HL-60 (cell line): Measurements from ENCODE around the gene HOXC5.

Experiments
- DNase-seq, 2 experiments: peaks; one replicate each; pipeline ENCODE4 v3.0.0-alpha.2; 2010 to 2020; ENCODE audit warnings: low read depth in 1 of 2, low spot score in 1 of 2
- H3K27ac ChIP-seq: fragments of 250-450 bp; sonication (Bioruptor Pico); replicated peaks from 2 replicates; pipeline ENCODE4 v1.5.1; 2020; ENCODE audit warnings: mild to moderate bottlenecking, moderate library complexity
- H3K27me3 ChIP-seq: fragments of 250-450 bp; sonication (Bioruptor Pico); 2 replicates; pipeline ENCODE4 v1.5.1; 2021; ENCODE audit warnings: mild to moderate bottlenecking, moderate library complexity; ENCODE audit not compliant: insufficient read depth, poor library complexity, severe bottlenecking
- H3K4me3 ChIP-seq: replicated peaks from 2 replicates; pipeline ENCODE4 v1.5.1; 2011; ENCODE audit warnings: mild to moderate bottlenecking, control low read depth, low read length; ENCODE audit not compliant: insufficient read depth
- GABPA ChIP-seq: IDR thresholded peaks from 2 replicates; pipeline ENCODE4 v1.6.1; 2012; ENCODE audit warnings: low read depth
- POLR2AphosphoS5 ChIP-seq: IDR thresholded peaks from 2 replicates; pipeline ENCODE4 v1.6.1; 2012; ENCODE audit warnings: low read depth
- SPI1 ChIP-seq: IDR thresholded peaks from 2 replicates; pipeline ENCODE4 v1.6.1; 2012; ENCODE audit warnings: low read depth, mild to moderate bottlenecking, borderline replicate concordance
- TF ChIP-seq, protein P1 (sequence below): IDR thresholded peaks from one replicate; pipeline ENCODE4 v1.5.1; 2011; ENCODE audit warnings: low read length, control low read depth, inconsistent platforms; ENCODE audit not compliant: insufficient read depth
- TF ChIP-seq, protein P2 (sequence below): IDR thresholded peaks from 2 replicates; pipeline ENCODE4 v1.6.1; 2012; ENCODE audit warnings: low read depth; ENCODE audit not compliant: insufficient replicate concordance

The HOXC5 gene

DNA sequence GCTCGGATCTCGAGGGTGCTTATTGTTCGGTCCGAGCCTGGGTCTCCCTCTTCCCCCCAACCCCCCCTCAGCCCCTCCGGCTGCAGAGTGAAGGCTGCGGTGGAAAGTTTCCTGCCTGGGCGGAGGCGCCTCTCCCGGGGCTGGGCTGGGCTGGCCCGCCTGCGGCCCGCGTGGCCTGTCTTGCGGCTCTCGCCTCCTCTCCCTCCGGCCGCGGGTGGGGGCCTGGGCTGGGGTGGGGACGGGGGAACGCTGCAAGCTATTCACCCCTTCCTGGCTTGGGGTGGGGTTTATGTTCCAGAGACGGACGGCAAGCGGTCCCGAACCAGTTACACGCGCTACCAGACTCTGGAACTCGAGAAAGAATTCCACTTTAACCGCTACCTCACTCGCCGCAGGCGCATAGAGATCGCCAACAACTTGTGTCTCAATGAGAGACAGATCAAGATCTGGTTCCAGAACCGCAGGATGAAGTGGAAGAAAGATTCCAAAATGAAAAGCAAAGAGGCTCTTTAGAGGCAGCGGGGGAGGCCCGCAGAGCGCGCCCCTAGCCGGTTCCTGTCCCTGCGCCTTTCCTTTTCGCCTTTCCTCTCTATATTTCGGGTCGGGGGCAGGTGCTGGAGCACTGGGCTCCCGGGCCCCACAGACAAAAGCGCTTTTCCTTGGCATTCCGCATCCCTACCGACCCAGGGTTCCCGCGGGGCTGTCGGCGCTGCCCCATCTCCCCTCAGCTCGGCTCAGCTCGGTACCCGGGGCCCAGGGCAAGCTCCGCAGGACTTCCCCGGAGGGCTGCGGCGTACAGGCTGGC is 1.3 kb downstream of the HOXC5 start:
- H3K27me3 ChIP-seq, result peaks cover 94% of the 10 kb centered on the region
- no peak overlapping the region for H3K4me3 ChIP-seq
- no peak overlapping the region for H3K27ac ChIP-seq
- no peak for DNase-seq
- TF ChIP-seq, protein P1, sequence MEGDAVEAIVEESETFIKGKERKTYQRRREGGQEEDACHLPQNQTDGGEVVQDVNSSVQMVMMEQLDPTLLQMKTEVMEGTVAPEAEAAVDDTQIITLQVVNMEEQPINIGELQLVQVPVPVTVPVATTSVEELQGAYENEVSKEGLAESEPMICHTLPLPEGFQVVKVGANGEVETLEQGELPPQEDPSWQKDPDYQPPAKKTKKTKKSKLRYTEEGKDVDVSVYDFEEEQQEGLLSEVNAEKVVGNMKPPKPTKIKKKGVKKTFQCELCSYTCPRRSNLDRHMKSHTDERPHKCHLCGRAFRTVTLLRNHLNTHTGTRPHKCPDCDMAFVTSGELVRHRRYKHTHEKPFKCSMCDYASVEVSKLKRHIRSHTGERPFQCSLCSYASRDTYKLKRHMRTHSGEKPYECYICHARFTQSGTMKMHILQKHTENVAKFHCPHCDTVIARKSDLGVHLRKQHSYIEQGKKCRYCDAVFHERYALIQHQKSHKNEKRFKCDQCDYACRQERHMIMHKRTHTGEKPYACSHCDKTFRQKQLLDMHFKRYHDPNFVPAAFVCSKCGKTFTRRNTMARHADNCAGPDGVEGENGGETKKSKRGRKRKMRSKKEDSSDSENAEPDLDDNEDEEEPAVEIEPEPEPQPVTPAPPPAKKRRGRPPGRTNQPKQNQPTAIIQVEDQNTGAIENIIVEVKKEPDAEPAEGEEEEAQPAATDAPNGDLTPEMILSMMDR, result no peak
- TF ChIP-seq SPI1 (no peak), GABPA (no peak), POLR2AphosphoS5 (no peak)
- TF ChIP-seq, protein P2, sequence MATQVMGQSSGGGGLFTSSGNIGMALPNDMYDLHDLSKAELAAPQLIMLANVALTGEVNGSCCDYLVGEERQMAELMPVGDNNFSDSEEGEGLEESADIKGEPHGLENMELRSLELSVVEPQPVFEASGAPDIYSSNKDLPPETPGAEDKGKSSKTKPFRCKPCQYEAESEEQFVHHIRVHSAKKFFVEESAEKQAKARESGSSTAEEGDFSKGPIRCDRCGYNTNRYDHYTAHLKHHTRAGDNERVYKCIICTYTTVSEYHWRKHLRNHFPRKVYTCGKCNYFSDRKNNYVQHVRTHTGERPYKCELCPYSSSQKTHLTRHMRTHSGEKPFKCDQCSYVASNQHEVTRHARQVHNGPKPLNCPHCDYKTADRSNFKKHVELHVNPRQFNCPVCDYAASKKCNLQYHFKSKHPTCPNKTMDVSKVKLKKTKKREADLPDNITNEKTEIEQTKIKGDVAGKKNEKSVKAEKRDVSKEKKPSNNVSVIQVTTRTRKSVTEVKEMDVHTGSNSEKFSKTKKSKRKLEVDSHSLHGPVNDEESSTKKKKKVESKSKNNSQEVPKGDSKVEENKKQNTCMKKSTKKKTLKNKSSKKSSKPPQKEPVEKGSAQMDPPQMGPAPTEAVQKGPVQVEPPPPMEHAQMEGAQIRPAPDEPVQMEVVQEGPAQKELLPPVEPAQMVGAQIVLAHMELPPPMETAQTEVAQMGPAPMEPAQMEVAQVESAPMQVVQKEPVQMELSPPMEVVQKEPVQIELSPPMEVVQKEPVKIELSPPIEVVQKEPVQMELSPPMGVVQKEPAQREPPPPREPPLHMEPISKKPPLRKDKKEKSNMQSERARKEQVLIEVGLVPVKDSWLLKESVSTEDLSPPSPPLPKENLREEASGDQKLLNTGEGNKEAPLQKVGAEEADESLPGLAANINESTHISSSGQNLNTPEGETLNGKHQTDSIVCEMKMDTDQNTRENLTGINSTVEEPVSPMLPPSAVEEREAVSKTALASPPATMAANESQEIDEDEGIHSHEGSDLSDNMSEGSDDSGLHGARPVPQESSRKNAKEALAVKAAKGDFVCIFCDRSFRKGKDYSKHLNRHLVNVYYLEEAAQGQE, result no peak

DNA sequence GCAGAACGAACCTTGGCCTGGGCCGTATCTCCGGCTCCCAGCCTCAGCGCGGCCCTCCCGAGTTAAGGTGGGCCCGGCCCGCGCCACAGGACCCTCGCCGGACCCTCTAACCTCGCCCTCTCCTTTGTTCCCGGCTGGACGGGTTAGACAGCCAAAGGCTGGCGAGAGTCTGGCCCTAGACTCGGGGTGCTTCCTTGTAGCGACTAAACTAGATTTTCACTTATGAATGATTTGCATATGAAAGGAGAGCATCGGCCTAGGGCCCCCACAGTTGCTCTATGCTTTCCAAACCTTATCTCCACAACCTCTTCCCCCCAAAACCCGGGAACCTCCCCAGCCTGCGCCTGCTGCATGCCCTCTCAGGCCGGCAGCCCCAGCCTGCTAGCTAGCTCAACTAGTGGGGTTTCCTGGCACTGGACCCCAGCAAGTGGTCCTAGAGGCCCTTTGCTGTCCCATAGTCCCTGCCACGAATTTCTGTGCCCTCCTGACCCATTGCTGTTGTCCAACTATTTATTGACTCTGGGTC is 2.0 kb downstream of the HOXC5 start:
- Histone ChIP-seq H3K27ac (no peak overlapping the region), H3K27me3 (peaks cover 95% of the 10 kb centered on the region)

DNA sequence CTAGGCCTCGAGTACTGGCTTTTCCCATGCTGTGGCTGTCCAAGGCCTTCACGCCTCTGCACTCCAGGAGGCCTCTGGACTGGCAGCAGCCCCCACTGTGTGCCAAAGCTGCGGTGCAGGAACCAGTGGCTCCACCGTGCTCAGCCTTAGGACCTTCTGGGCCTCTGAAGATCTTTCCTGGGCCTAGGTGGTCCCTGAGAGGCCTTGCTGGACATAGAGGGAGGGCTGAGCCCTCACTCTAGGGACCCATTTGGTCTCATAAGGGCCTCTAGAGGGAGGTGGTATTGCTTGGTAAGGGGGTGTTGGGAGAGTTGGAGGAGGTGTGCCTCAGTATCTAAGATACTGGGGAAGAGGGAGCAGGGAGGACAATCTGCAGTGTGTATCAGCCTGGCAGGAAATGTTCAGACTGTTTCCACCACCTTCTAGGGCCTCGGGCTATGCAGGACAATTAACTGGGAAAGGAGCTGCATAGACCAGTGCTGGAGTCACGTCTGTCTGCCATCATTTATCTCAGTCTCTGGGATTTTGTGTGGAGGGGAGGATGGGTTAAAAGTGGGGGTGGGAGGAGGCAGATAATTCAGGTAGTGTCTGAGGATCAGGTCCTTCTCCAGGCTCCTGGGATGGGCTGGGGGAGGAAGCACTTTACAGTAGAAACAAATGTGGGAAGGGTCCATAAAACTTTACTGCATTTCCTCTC is 2.9 kb downstream of the HOXC5 start:
- Histone ChIP-seq H3K4me3 (no peak overlapping the region), H3K27ac (no peak overlapping the region), H3K27me3 (peaks cover 92% of the 10 kb centered on the region)
- no peak for DNase-seq
- TF ChIP-seq, protein P1, result no peak
- TF ChIP-seq, protein P2, result no peak
- TF ChIP-seq GABPA (no peak), POLR2AphosphoS5 (no peak), SPI1 (no peak)

More for the DNA sequence above, 2.0 kb downstream of the HOXC5 start:
- H3K4me3 ChIP-seq, result no peak overlapping the region
- DNase-seq, result no peak
- TF ChIP-seq POLR2AphosphoS5, result no peak

DNA sequence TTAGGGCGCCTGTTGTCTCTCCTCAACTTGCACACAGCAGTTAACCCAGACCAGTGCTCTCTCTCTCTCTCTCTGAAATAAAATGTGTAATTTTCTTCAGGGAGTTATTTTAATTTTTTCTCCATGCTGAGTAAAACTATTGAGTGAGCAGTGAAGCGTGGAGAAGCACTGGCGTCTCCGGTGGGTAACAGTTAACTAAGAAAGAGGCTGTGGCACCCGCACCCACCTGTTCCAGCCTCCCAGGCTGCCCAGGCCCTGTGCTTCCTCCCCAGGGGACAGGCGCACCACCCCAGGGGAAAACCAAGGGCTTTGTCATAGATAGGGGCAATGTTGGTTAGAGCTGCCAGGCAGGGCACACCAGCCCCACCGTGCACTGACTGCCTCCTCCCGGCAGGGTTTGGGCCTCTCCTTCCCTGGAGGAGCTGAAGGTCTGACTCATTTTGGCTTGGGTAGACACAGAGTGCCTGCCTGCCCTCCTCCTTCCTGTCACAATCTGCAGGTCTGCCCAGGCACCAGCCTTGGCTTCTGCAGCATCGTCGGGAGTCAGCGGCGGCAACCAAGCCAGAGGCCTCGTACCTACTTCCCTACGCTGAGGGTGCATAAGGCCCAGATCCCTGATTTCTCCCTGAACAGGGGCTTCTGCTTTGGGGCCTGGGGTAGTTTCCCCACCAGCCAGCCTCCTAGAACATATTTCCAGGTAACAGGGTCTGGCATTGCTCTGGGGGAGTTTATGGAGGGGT is 3.9 kb downstream of the HOXC5 start:
- no peak overlapping the region for H3K4me3 ChIP-seq
- TF ChIP-seq, protein P1, result no peak
- no peak for TF ChIP-seq SPI1
- TF ChIP-seq, protein P2, result no peak
- no peak for TF ChIP-seq GABPA
- no peak for TF ChIP-seq POLR2AphosphoS5
- no peak overlapping the region for H3K27ac ChIP-seq
- no peak for DNase-seq
- peaks cover 90% of the 10 kb centered on the region for H3K27me3 ChIP-seq
